ENCODE results near the gene TMEM44. TPM values are rescaled to one million over a fixed set of nuclear protein-coding genes. Genes with fewer than 3 reads are reported as not detected.
"Not testable (repeated sequence)": the region's sequence is repeated elsewhere in the genome, so short reads cannot be mapped to it uniquely, and the experiment has no call there.

Gene TMEM44
- total and polyA plus RNA-seq, 2 donors (not counting 3 experiments of a cell fraction or from before 2014, with no cell fraction given): 93.8 to 125 TPM

DNA sequence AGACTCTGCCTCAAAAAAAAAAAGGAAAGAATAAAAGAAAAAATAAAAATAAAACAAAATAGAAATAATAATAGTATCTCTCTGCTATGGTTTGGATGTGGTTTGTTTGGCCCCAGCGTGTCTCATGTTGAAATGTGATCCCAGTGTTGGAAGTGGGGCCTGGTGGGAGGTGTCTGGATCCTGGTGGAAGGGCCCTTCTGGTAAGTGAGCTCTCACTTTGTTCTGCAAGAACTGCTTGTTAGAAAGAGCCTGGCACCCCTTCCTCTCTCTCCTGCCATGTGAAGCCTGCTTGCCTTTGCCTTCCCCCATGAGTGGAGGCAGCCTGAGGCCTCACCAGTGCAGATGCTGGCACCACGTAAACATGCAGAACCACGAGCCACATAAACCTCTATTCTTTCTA is 26.3 kb downstream of the TMEM44 start:
- H3K4me3 ChIP-seq (replicated peaks in 1 of 3; ENCODE audit: insufficient read depth in 1 of 3, low read depth in 1 of 3, low read length in 3 of 3): no peak overlapping the region
- ChIA-PET POLR2A (no interaction called here), CTCF (no interaction called here)
- H3K79me2 ChIP-seq (ENCODE audit: control insufficient read depth, insufficient read depth, low read length): no peaks in the 10 kb centered on the region
- no peaks in the 10 kb centered on the region for H3K9me3 ChIP-seq (replicated peaks; ENCODE audit: control insufficient read depth, insufficient read depth, low read length)
- FAIRE-seq (no peak), DNase-seq (ENCODE audit: low read depth, low spot score) (no peak)
- H3K9me1 ChIP-seq (replicated peaks; ENCODE audit: control insufficient read depth, extremely low read depth, insufficient read depth, low read length): no peaks in the 10 kb centered on the region
- dilution Hi-C loops (cut with MboI; ENCODE audit: extremely low pct_ligation_motif_present, low sequenced_read_pairs) (no loop called here), intact Hi-C loops (cut with micrococcal nuclease) (no loop called here)
- H3K4me2 ChIP-seq (ENCODE audit: insufficient read depth, low read length): no peak overlapping the region
- H3K27ac ChIP-seq (ENCODE audit: insufficient read depth, low read depth, low read length): no peak overlapping the region
- no TSS peak for BruUV-seq (replicated peaks)
- no peak overlapping the region for H3K9ac ChIP-seq (replicated peaks; ENCODE audit: extremely low read depth, insufficient read depth, low read length)
- H3K36me3 ChIP-seq (ENCODE audit: control insufficient read depth in 2 of 2, extremely low read depth in 1 of 2, insufficient read depth in 2 of 2, low read length in 2 of 2): peaks cover 8 to 41% of the 10 kb centered on the region in 2 experiments
- H3K4me1 ChIP-seq (ENCODE audit: control insufficient read depth, extremely low read depth, insufficient read depth, low read length): no peaks in the 10 kb centered on the region
- H3K27me3 ChIP-seq (ENCODE audit: control insufficient read depth in 2 of 2, insufficient read depth in 2 of 2, low read length in 2 of 2): no peaks in the 10 kb centered on the region
- no peaks in the 10 kb centered on the region for H4K20me1 ChIP-seq (replicated peaks; ENCODE audit: control insufficient read depth, extremely low read depth, insufficient read depth, low read length)
- H2AFZ ChIP-seq (ENCODE audit: low read depth, low read length): no peak overlapping the region
- TF ChIP-seq JUN (IDR thresholded peaks at IDR 0.05; ENCODE audit: borderline replicate concordance, insufficient read depth, insufficient read length, low read depth) (no peak), MYC (IDR thresholded peaks at IDR 0.05; ENCODE audit: low read depth, low read length) (no peak), GATA2 (IDR thresholded peaks at IDR 0.05; ENCODE audit: insufficient read depth, insufficient read length, low read depth, low read length) (no peak)

DNA sequence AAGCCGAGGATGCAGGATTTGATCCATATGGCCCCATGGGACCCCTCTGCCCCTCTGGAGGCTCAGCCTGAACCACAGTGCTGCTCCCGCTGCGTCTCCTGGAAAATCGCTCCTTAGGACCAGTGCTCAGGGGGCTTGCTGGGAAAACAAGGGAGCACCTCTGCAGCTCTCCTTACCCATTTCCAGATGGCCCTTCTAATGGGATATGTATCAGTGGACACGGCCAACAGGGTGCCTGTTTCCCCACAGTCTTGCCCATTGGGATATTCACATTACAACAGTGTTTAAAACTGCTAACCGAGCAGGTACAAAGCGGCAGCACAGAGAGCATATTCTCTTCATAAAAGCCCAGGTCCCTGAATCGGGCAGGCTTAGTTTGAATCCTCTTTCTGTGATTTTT is 27.1 kb downstream of the TMEM44 start:
- dilution Hi-C loops (cut with MboI; ENCODE audit: extremely low pct_ligation_motif_present, low sequenced_read_pairs) (no loop called here), intact Hi-C loops (cut with micrococcal nuclease) (no loop called here)
- H3K9me3 ChIP-seq (replicated peaks; ENCODE audit: control insufficient read depth, insufficient read depth, low read length): no peaks in the 10 kb centered on the region
- H3K4me2 ChIP-seq (ENCODE audit: insufficient read depth, low read length): no peak overlapping the region
- H3K9me1 ChIP-seq (replicated peaks; ENCODE audit: control insufficient read depth, extremely low read depth, insufficient read depth, low read length): no peaks in the 10 kb centered on the region
- H2AFZ ChIP-seq (ENCODE audit: low read depth, low read length): no peak overlapping the region
- H3K4me1 ChIP-seq (ENCODE audit: control insufficient read depth, extremely low read depth, insufficient read depth, low read length): no peaks in the 10 kb centered on the region
- no peaks in the 10 kb centered on the region for H3K79me2 ChIP-seq (ENCODE audit: control insufficient read depth, insufficient read depth, low read length)
- FAIRE-seq (no peak), DNase-seq (ENCODE audit: low read depth, low spot score) (no peak)
- no peak overlapping the region for H3K9ac ChIP-seq (replicated peaks; ENCODE audit: extremely low read depth, insufficient read depth, low read length)
- H3K27ac ChIP-seq (ENCODE audit: insufficient read depth, low read depth, low read length): no peak overlapping the region
- no peaks in the 10 kb centered on the region for H4K20me1 ChIP-seq (replicated peaks; ENCODE audit: control insufficient read depth, extremely low read depth, insufficient read depth, low read length)
- no peak overlapping the region for H3K4me3 ChIP-seq (replicated peaks in 1 of 3; ENCODE audit: insufficient read depth in 1 of 3, low read depth in 1 of 3, low read length in 3 of 3)
- peaks cover 8 to 44% of the 10 kb centered on the region in 2 experiments for H3K36me3 ChIP-seq (ENCODE audit: control insufficient read depth in 2 of 2, extremely low read depth in 1 of 2, insufficient read depth in 2 of 2, low read length in 2 of 2)
- ChIA-PET CTCF (no interaction called here), POLR2A (no interaction called here)
- H3K27me3 ChIP-seq (ENCODE audit: control insufficient read depth in 2 of 2, insufficient read depth in 2 of 2, low read length in 2 of 2): no peaks in the 10 kb centered on the region
- BruUV-seq (replicated peaks): no TSS peak
- no peak for TF ChIP-seq MYC (IDR thresholded peaks at IDR 0.05; ENCODE audit: low read depth, low read length)
- TF ChIP-seq GATA2 (IDR thresholded peaks at IDR 0.05; ENCODE audit: insufficient read depth, insufficient read length, low read depth, low read length): no peak
- no peak for TF ChIP-seq EZH2 (IDR thresholded peaks at IDR 0.05; ENCODE audit: borderline replicate concordance, low read depth, low read length, severe bottlenecking)
- TF ChIP-seq POLR2AphosphoS5 (IDR thresholded peaks at IDR 0.05; ENCODE audit: insufficient read depth, low read depth, low read length): no peak
- TF ChIP-seq, protein P1, sequence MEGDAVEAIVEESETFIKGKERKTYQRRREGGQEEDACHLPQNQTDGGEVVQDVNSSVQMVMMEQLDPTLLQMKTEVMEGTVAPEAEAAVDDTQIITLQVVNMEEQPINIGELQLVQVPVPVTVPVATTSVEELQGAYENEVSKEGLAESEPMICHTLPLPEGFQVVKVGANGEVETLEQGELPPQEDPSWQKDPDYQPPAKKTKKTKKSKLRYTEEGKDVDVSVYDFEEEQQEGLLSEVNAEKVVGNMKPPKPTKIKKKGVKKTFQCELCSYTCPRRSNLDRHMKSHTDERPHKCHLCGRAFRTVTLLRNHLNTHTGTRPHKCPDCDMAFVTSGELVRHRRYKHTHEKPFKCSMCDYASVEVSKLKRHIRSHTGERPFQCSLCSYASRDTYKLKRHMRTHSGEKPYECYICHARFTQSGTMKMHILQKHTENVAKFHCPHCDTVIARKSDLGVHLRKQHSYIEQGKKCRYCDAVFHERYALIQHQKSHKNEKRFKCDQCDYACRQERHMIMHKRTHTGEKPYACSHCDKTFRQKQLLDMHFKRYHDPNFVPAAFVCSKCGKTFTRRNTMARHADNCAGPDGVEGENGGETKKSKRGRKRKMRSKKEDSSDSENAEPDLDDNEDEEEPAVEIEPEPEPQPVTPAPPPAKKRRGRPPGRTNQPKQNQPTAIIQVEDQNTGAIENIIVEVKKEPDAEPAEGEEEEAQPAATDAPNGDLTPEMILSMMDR (IDR thresholded peaks at IDR 0.05; ENCODE audit: extremely low read depth in 1 of 2, insufficient read depth in 1 of 2, low read depth in 1 of 2, low read length in 2 of 2): no peak
- no peak for TF ChIP-seq FOS (IDR thresholded peaks at IDR 0.05; ENCODE audit: borderline replicate concordance, insufficient read depth, low read length)
- TF ChIP-seq, protein P2, sequence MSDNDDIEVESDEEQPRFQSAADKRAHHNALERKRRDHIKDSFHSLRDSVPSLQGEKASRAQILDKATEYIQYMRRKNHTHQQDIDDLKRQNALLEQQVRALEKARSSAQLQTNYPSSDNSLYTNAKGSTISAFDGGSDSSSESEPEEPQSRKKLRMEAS (IDR thresholded peaks at IDR 0.05; ENCODE audit: insufficient read depth, insufficient read length): no peak
- no peak for TF ChIP-seq POLR2A (IDR thresholded peaks at IDR 0.05; ENCODE audit: low read depth, low read length)
- no peak for TF ChIP-seq JUN (IDR thresholded peaks at IDR 0.05; ENCODE audit: borderline replicate concordance, insufficient read depth, insufficient read length, low read depth)

DNA sequence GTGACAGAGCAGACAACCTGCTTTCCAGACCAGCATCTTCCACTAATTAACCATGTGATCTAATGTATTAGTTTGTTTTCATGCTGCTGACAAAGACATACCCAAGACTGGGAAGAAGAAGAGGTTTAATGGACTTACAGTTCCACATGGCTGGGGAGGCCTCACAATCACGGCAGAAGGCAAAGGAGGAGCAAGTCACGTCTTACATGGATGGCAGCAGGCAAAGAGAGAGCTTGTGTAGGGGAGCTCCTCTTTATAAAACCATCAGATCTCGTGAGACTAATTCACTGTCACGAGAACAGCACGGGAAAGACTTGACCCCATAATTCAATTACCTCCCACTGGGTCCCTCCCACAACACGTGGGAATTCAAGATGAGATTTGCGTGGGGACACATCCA is 27.9 kb downstream of the TMEM44 start:
- H3K27me3 ChIP-seq (ENCODE audit: control insufficient read depth in 2 of 2, insufficient read depth in 2 of 2, low read length in 2 of 2); H4K20me1 ChIP-seq (replicated peaks; ENCODE audit: control insufficient read depth, extremely low read depth, insufficient read depth, low read length); H3K9me3 ChIP-seq (replicated peaks; ENCODE audit: control insufficient read depth, insufficient read depth, low read length); intact Hi-C loops (cut with micrococcal nuclease); H3K9ac ChIP-seq (replicated peaks; ENCODE audit: extremely low read depth, insufficient read depth, low read length); H3K4me2 ChIP-seq (ENCODE audit: insufficient read depth, low read length); H3K4me1 ChIP-seq (ENCODE audit: control insufficient read depth, extremely low read depth, insufficient read depth, low read length); BruUV-seq (replicated peaks); FAIRE-seq; H2AFZ ChIP-seq (ENCODE audit: low read depth, low read length); POLR2A ChIA-PET; H3K79me2 ChIP-seq (ENCODE audit: control insufficient read depth, insufficient read depth, low read length); DNase-seq (ENCODE audit: low read depth, low spot score); dilution Hi-C loops (cut with MboI; ENCODE audit: extremely low pct_ligation_motif_present, low sequenced_read_pairs); H3K27ac ChIP-seq (ENCODE audit: insufficient read depth, low read depth, low read length); H3K9me1 ChIP-seq (replicated peaks; ENCODE audit: control insufficient read depth, extremely low read depth, insufficient read depth, low read length); H3K4me3 ChIP-seq (replicated peaks in 1 of 3; ENCODE audit: insufficient read depth in 1 of 3, low read depth in 1 of 3, low read length in 3 of 3): not testable (repeated sequence)
- CTCF ChIA-PET: interaction anchor here (0.9 to 2.2 kb wide), 8 partner anchors 9 to 77 kb away, joined by 3 to 20 read pairs (median 5); no protein-coding TSS in a partner anchor
- peaks cover 11 to 42% of the 10 kb centered on the region in 2 experiments for H3K36me3 ChIP-seq (ENCODE audit: control insufficient read depth in 2 of 2, extremely low read depth in 1 of 2, insufficient read depth in 2 of 2, low read length in 2 of 2)
